ENCODE data around the gene FAM167B.
"Not testable (repeated sequence)": the region's sequence is repeated elsewhere in the genome, so short reads cannot be mapped to it uniquely, and the experiment has no call there.

Gene FAM167B

GRCh38 chr1:32224285-32224684 is 22.7 kb upstream of the FAM167B start:
- no peak for DNase-seq

GRCh38 chr1:32228771-32229170 is 18.3 kb upstream of the FAM167B start:
- no peak for DNase-seq

GRCh38 chr1:32231843-32232432 is 15.1 kb upstream of the FAM167B start:
- DNase-seq, result no peak

GRCh38 chr1:32232558-32233304 is 14.3 kb upstream of the FAM167B start:
- no peak for DNase-seq

GRCh38 chr1:32234792-32235191 is 12.2 kb upstream of the FAM167B start:
- no peak for DNase-seq

GRCh38 chr1:32239337-32239736 is 7.7 kb upstream of the FAM167B start:
- DNase-seq, result no peak

- no peak for DNase-seq
These were observed 7.3 kb upstream of the FAM167B start for GRCh38 chr1:32239790-32240139.

DNA sequence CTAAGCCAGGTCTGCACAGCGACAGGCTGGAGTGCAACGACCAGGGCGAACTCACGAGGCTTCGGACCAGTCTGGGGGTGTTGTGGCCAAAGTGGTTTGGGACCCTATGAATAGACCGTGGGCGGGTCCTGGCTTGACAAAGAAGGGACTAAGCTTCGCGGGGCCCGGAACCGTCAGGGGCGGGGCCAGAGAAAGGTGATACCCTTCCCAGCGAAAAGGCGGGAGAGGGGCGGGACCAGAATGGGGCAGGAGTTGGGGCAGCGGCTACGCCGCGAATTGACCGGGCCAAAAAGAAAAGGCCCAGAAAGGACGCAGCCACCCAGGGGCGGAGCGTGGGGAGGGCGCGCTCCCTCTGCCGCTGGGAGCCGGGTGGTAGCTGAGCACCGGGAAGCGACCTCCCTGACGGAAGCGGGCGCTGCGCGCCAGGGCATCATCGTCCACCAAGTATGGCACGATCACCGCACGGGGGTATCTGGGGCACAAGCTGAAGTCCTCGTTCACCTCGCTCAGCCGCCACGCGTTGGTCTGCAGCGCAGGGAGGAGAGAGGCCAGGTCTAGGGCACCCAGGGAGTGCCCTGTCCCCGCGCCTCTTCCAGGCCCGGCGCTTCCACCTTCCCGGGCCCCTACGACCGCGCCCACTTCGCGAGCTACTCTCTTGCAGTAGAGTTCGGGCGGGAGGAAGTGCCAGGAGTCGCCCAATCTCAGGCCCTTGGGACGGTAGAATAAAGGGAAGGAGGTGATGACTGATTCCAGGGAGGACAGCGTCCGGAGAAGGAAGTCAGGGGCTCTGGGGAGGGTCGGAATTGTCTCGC is 6.7 kb upstream of the FAM167B start:
- DNase-seq, result peak; percentile 62

- DNase-seq, result peak; percentile 43
These were observed 5.8 kb upstream of the FAM167B start for GRCh38 chr1:32241001-32241763.

GRCh38 chr1:32242341-32242851 is 4.6 kb upstream of the FAM167B start:
- no peak for DNase-seq

DNA sequence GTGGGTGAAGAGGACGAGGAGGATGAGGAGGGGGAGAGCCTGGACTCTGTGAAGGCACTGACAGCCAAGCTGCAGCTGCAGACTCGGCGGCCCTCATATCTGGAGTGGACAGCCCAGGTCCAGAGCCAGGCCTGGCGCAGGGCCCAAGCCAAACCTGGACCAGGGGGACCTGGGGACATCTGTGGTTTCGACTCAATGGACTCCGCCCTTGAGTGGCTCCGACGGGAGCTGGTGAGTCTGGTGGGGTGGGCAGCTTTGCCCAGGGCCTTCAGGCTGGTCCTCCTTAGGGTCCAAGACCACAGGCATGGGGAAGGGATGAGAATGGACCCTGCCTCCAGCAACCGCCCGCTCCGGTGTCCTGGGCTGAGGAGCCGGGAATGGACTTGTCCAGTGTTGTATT is 430 bp downstream of the FAM167B start:
- no peak for DNase-seq

DNA sequence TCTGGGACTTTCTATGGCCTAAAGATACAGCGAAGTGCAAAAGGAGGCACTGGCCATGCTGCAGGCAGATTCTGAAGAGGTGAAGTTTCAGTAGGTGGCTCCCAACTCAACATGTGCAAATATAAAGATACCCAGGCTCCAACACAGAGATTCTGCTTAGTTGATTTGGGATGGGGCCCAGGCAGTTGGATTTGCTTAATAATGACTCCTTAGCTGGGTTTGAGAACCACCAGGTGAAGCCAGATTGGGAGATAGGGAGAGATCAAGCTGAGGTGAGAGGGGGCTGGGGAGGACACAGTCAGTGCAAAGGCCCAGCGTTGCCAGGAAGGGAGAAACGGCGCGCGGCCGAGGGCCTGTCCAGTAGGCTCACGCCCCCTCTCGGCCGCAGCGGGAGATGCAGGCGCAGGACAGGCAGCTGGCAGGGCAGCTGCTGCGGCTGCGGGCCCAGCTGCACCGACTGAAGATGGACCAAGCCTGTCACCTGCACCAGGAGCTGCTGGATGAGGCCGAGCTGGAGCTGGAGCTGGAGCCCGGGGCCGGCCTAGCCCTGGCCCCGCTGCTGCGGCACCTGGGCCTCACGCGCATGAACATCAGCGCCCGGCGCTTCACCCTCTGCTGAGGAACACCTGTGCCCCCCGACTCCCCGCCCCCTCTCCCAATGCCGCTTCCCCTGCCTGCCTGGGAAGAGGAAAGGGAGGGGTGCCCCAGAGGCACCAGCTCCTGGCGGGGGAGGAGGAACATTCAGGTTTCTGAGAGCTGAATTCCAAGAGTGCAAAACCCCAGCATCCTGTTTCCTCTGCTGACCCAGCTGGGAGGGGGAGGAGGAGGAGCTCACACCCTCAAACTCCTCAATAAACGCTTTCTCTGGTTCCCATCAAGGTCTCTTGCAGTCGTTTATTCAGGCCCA is 1.2 kb downstream of the FAM167B start:
- peak; percentile 68 for DNase-seq

DNA sequence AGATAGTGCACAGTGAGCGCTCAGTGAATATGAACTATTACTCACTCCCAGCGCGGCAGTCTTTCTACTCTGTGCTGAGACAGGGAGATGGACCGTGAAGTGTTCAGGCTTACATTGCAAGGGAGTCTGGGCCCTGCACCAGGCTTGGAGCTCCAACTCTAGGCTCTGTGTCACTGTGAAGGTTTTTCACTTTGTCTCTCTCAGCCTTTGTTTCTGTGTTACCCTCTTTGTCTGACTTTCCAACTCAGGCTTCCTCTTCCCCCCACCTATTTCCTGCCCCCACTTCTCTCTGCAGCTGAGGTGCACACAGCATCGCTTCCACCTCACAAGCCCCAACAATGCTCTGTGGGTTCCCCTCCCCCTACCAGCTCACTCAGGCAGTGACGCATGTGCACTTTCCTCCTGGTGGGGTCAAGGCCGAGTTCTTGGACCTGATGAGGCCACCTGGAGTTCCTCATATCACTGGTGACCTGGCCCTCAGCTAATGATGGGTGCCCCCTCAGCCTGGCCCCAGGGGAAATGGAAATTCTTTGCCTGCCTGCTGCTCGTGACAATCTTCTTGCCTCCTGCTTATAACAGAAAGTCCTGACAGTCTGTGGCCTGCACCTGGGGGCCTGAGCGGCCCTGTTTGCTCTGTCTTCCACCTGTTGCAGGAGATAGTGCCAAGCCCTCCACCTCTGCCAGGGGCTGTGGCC is 3.0 kb downstream of the FAM167B start:
- peak; percentile 78 for DNase-seq

DNA sequence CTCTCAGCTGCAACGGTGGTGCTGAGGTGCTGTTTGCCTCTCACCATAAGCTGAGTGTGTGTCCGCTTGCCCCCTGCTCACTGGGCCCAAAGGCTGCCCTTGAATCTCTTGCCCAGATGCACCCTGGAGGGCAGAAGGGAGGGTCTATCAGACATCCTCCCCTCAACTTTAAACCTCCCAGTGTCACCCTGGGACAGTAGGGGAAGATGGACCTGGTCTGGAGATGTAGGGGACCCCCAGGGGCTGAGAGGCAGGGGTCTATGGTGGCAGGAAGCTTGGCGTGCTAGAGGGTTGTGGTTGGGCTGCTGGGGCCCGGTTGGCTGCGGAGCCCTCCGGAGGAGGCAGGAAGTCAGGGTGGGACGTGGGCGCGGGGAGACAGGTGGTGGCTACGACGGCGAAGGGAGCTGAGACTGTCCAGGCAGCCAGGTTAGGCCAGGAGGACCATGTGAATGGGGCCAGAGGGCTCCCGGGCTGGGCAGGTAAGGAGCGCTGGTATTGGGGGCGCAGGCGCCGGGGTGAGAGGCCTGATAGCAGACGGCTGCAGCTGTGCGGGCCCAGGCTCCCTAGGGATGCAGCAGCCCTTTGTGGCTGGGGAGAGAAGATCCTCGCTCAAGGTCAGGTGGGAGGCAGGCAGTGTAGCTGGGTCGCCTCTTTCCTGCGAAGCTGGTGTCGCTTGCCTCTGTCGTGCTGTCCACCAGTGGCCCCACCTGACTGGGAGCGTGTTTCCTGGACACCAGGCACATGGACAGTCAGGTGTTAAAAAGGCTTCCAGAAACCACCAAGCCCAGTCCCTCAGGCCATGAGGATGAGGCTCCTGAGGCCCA is 4.1 kb downstream of the FAM167B start, which contains the start of gene LCK:
LCK (plus strand) TSS at position 373 of the 824 bp plus-strand sequence. CDS start 23,065 bp downstream, outside the sequence.
- peak; percentile 53 for DNase-seq

DNA sequence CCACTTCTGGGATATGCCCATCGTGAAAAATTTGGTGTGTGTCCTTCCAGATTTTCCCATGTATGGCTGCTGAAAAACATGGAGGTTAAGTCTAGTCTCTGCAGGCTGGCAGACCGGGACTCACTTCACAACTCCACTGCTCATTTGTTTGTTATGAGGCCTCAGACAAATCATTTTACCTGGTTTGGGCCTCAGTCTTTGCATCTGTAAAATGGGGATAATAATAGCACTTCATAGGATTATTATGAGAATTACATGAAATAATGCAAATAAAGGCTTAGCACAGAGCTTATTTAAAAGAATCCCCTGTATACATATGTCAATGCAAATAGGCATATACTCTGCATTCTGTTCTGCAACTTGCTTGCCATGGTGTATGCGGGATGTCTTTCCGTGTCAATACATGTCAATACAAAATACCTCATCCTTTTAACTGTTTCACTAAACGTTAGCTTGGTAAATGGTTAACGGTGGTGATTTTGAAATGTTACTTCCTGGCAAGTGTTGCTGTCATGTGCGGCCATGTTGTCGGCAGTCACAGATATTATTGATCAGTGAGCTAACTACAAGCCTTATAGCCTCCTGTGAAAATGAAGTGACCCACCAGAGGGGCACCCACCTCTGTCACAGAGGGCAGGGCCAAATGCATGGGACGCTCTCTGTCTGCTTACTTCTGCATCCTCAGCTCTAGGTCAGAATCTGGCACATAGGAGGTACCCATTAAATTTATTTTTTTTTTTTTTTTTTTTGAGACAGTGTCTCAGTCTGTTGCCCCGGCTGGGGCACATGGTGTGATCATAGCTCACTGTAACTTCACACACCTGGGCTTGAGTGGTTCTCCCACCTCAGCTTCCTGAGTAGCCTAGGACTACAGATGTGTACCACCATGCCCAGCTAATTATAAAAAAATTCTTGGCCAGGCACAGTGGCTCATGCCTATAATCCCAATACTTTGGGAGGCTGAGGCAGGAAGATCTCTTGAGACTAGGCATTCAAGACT is 8.3 kb downstream of the FAM167B start:
- no peak for DNase-seq

DNA sequence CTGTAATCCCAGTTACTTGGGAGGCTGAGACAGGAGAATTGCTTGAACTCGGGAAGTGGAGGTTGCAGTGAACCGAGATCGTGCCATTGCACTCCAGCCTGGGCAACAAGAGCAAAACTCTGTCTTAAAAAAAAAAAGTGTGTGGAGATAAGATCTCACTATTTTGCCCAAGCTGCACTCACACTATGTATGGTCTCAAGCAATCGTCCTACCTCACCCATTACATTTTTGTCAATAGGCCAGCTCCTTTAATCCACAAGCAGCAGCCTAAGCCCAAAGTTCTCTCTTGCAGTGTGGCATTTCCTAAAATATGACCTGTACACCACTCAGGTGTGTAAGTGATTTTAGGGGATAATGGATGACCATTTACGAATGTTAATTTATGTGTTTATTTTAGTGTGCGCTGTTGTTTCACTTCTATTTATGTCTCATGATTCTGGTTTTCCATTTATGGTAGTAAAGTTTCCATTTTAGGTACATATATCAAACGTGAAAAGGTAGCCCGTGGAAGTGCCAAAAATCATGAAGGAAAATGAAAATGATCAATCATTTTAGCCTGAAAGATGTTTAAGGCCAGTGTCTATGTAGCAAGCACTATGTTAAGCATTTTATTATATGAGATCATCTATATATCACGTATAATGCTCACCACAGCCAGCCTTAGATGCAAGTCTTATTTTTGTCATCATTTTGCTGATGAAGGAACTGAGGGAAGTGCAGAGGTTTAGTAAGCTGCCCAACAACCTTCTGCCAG is 9.6 kb downstream of the FAM167B start:
- no peak for DNase-seq

GRCh38 chr1:32257227-32257508 is 10.1 kb downstream of the FAM167B start:
- DNase-seq, result no peak

DNA sequence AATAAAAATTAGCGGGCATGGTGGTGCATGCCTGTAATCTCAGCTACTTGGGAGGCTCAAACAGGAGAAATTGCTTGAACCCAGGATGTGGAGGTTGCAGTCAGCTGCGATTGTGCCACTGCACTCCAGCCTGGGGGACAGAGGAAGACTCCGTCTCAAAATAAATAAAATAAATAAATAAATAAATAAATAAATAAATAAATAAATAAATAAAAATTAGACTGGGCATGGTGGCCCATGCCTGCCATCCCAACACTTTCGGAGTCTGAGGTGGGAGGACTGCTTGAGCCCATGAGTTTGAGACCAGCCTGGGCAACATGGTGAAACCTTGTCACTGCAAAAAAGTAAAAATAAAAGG is 16.2 kb downstream of the FAM167B start:
- DNase-seq, result not testable (repeated sequence)

Measured in activated CD4-positive, alpha-beta T cell treated with anti-CD3 and anti-CD28 coated beads, Interleukin-2, amount 50 U/mL, for 1 hour (primary cell).